ENCODE data around the gene CPM.

- TF ChIP-seq EZH2phosphoT487 (IDR thresholded peaks at IDR 0.05; ENCODE audit: low read length) (no peak), EZH2 (optimal IDR thresholded peaks at IDR 0.05; ENCODE audit: low read depth, low read length) (no peak), CTCF (IDR thresholded peaks at IDR 0.05; ENCODE audit: low read length) (peak; percentile 66)
These were observed 125.2 kb downstream of the CPM start, which contains the start of gene MDM2 for GRCh38 chr12:68807576-68808387.

All from MM.1S (cell line).